NCI-H2227 (cell line): Measurements from ENCODE around the gene ZNF474.

ENCODE experiments used
- DNase-seq: peaks from one replicate; lab custom pipeline; 2025; ENCODE audit not compliant: unreplicated experiment; lab: John Stamatoyannopoulos, UW

Gene ZNF474

DNA sequence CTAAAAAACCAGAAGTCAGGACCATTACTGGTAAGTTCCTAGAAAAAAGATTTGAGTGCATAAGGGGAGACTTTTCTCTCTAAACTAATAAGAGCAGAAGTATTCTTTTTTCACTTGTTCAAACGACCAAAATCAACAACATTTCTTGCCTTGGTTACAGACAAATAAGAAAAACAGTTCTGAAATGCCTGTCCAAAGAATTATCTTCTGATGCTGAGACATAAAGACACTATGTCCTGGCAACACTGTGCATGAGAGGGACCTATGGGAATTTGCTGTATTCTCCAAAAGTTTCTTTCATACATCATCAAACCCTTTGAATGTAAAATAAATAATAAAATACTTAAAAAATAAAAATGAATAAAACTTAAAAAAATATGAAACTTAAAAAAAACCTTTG is 50.4 kb downstream of the ZNF474 start:
- DNase-seq: no peak

GRCh38 chr5:122180146-122180712 is 50.9 kb downstream of the ZNF474 start:
- DNase-seq: no peak

- no peak for DNase-seq
Observed at GRCh38 chr5:122180863-122181548, 51.7 kb downstream of the ZNF474 start.

DNA sequence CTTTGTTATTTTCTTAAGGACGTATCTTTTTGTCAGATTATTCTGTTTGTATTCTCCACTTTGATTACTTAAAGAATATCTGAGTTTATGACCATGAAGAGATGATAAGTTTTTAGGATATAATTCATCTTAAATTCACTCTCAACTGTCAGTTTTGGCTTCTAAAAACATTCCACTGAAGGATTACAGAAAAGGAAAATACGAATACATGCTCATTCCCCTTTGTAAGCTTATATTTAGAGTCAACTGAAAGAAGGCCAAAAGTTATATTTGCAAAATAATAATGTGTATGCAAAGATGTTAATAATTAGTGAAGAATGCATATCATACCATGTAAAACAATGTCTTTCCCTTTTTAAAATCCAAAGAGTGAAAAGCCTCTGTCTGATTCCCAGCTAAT is 52.5 kb downstream of the ZNF474 start:
- DNase-seq: no peak

DNA sequence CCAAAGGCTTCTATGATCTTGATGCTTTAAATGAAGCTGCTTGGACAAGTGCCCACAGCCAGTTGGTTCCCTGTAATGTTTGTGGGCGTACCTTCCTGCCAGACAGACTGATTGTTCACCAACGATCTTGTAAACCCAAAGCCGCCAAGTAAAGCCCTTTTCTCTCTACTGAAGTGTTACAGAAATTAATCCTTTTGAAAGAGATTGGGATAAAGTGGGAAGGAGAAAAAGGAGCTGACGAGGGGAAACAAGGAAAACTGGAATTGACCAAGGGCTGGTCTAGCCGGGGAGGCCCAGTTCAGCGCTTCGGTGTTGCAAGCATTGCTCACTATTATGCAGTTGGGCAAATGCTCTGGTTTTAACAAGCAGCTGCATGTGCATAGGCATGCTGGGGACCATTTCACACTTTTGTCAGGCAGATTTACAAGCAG is 53.2 kb downstream of the ZNF474 start:
- peak; percentile 41 for DNase-seq

DNA sequence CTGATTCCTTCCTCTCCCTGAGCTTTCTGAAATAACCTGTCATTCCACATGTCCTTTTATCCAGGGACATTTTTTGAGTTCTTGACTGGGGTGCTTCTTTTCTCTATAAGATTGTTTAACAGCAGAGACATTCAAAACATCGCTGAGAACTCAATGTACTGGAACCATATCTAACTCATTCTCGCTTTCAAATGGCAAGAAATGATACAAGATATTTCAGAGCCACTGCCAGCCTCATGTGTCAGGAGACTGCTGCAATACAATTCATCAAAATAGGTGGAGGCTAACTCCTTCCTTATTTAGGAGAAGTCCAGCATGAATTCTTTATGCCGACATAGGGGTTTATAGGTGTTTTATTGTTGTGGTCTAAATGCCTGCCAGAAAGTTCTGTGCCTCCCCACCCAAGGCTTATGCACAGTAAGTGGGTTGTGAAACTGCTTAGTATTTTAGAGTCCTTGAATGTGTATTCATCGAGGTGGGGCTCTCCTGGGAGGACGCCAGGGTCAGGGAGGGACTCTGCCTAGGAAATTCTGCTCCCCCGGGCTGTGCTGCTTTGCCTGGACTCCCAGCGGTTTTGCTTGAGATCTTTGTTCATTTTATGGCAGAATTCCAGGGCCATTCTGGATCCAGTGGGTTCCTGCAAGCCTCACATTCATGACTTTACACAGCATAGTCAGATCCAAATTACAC is 53.9 kb downstream of the ZNF474 start:
- DNase-seq: peak; percentile 9

- no peak for DNase-seq
Observed at GRCh38 chr5:122183788-122184170, 54.4 kb downstream of the ZNF474 start.

- no peak for DNase-seq
Observed at GRCh38 chr5:122184676-122185255, 55.4 kb downstream of the ZNF474 start.

- DNase-seq: no peak
Observed at GRCh38 chr5:122187426-122187825, 58.1 kb downstream of the ZNF474 start.

GRCh38 chr5:122190156-122190555 is 60.8 kb downstream of the ZNF474 start:
- DNase-seq: no peak

GRCh38 chr5:122192497-122193496 is 63.5 kb downstream of the ZNF474 start:
- DNase-seq: peak; percentile 76

DNA sequence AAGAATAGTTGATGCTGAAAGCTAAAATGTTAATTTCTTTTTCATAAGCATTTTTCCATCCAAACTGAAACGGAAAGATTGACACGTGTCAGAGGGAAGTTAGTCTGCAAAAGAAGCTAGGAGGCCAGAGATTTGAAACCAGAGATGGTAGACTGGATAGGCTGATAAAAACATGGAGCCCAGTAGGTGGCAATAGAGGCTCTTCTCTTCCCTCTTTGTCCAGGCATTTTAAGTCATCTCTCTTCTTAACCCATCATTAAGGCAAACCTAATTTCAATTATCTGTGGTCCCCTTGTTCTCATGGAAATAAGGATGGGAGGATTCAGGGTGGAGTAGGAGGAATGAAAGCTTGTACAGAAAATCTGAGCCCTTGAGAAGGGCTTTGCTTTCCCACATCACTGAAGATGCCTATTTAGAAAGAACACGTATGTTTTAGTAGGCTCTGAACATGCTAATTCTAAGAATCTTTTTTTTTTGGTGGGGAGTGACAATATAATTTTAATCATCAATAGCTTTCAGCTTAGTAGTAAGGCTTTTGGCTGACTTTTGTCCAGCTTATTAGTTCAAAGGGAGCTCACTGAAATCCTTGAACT is 66.6 kb downstream of the ZNF474 start:
- DNase-seq: peak; percentile 30

- no peak for DNase-seq
Observed at GRCh38 chr5:122199146-122199545, 69.8 kb downstream of the ZNF474 start.

DNA sequence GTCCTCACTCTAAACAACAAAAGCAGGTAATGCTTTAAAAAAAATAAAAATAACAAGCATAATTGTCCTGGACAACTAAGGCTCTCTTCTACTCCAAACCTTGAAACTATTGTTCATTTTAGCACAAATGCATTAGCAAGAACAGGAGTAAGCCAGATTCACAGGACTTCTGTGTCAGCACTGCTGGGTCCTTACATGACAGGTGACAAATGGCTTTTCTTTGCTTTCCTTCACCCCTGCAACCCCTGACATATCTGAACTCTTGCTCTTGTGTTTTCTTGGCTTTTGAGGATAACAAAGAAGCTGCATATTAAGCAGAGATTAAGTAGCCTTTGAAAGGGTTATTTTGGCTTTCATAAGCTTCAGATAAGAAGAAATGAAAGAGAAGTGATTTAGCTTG is 71.1 kb downstream of the ZNF474 start:
- no peak for DNase-seq

DNA sequence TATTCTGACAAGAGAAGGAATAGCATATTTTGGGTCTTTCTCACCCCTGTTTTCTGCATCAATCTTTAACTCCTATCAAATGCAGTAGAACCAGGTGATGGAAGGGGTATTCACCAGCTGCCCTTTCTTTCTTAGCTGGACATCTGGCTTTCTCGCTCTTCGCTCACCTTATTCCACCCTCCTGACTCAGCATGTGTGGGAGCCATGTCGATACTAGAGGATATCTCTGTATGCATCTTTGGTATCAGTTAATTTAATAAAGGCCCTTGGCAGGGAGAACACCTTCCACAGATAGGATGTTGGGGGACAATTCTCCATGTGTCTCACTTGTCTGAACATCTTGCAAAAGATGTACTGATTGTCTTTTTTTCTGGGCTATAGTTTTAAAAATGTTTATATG is 71.5 kb downstream of the ZNF474 start:
- no peak for DNase-seq

DNA sequence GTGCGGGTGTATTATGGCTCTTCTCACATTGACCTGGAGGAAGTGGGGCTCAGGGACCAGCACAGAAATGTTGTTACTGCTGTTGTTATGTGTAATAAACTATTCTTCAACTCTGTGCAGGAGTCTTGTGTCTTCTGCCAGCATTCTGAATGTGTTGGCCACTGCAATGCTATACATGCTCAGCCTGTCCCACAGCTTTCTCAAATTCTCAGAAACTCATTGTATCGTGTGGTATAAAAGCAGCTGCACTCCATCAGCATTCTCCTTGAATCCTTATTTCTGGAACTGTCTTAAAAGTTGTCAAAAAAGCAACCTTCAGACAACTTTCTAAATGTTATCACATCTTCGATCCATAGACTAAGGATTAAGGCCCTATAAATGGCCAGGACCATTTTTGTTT is 72.0 kb downstream of the ZNF474 start:
- DNase-seq: no peak

DNA sequence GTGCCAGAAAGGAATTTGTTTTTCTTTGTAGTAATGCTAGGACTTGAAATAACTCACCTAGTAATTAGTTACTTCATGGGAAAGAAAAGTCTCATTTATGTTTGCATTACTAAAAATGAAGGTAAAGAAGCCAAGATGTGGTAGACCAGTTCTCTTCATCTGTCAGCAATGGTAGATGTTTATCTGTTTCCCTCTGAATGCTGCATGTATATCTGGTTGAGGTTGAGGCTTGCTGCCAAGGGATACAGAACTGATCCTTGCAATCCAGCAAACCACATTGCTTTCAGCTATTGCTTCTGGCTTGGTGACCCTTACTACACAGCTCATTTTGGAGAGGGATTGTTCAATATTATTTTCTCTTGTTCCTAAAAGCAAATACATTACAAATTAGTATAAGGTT is 73.6 kb downstream of the ZNF474 start:
- DNase-seq: no peak
